ENCODE results near the gene AACS.

DNA sequence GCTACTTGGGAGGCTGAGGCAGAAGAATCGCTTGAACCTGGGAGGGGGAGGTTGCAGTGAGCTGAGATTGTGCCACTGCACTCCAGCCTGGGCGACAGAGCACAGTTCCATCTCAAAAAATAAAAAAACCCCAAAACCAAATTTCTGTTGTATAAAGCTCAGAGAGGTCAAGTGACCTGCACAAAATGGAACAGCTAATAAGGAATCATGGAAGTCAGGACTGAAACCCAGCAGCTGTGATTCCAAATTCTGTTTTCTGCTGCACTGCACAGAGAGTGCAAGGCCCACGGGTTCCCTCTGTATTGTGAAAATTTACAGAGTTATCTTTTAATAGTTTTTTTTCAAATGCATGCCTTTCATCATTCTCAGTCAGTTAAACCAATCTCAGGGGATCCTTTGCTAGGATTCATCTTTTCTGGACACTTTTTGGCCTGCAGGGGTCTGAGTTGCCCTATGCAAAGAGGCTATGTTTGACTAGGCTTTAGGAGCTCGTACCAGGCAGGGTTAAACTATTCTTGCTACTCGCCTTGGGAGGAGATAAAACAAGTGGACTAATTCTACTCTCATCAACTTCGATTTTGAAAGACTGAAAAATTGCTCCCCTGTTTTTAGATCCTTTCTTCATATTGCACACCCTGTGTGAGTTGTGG, 26.1 kb upstream of the AACS start:
- TF ChIP-seq RAD21 (conservative IDR thresholded peaks at IDR 0.05) (no peak), MXI1 (conservative IDR thresholded peaks at IDR 0.05; ENCODE audit: poor library complexity, severe bottlenecking) (no peak)
